Activated T-helper 2 cell treated with anti-CD3 and anti-CD28 coated beads, Interferon-gamma antibody, Interleukin-2, Interleukin-4, amounts not matched to agents 10 μg/mL and 5 μg/mL and 100 μg/mL, durations not matched to agents 14 hours and 24 hours and 36 hours (primary cell): Measurements from ENCODE around the gene TPM3. TPM values are rescaled to one million over a fixed set of nuclear protein-coding genes. Genes with fewer than 3 reads are reported as not detected.
"Not testable (repeated sequence)": the region's sequence is repeated elsewhere in the genome, so short reads cannot be mapped to it uniquely, and the experiment has no call there.

Experiments
- DNase-seq: peaks from one replicate; pipeline ENCODE4 v3.0.0; 2021; ENCODE audit warnings: low spot score
- H3K27ac Mint-ChIP-seq: one replicate; pipeline ENCODE4 v1.8.0; 2021; ENCODE audit warnings: mixed read lengths
- H3K27me3 Mint-ChIP-seq: one replicate; pipeline ENCODE4 v1.8.0; 2021; ENCODE audit warnings: low read depth, mixed read lengths
- H3K36me3 Mint-ChIP-seq: one replicate; pipeline ENCODE4 v1.8.0; 2021; ENCODE audit warnings: low read depth, mixed read lengths
- H3K4me1 Mint-ChIP-seq: one replicate; pipeline ENCODE4 v1.8.0; 2021; ENCODE audit warnings: low read depth, mixed read lengths
- H3K4me3 Mint-ChIP-seq: one replicate; pipeline ENCODE4 v1.8.0; 2021; ENCODE audit warnings: low read depth, mild to moderate bottlenecking, moderate library complexity, mixed read lengths
- H3K9me3 Mint-ChIP-seq: one replicate; pipeline ENCODE4 v1.8.0; 2021; ENCODE audit warnings: mixed read lengths
- intact Hi-C: fragments of 100-400 bp; cut with micrococcal nuclease; formaldehyde crosslinking; loops from one replicate; pipeline ENCODE4 v1.15.1; 2023
- total RNA-seq: library from RNA; stranded (reverse); gene quantifications from 2 replicates; pipeline ENCODE4 v1.2.3, GENCODE V29; 2022

The TPM3 gene
- total RNA-seq, 1 donor from 2014 or later: 759 TPM

GRCh38 chr1:154154053-154154452, 37.8 kb downstream of the TPM3 start:
- intact Hi-C loops: no loop called here
- peaks cover 36% of the 10 kb centered on the region for H3K4me1 Mint-ChIP-seq

GRCh38 chr1:154151311-154151710, 40.6 kb downstream of the TPM3 start:
- peaks cover 32% of the 10 kb centered on the region for H3K36me3 Mint-ChIP-seq
- no peak overlapping the region for H3K27ac Mint-ChIP-seq
- H3K9me3 Mint-ChIP-seq: no peaks in the 10 kb centered on the region
- H3K4me3 Mint-ChIP-seq: no peak overlapping the region
- no peak for DNase-seq
- peaks cover 18% of the 10 kb centered on the region for H3K4me1 Mint-ChIP-seq
- no peaks in the 10 kb centered on the region for H3K27me3 Mint-ChIP-seq
- intact Hi-C loops: no loop called here

More at GRCh38 chr1:154154053-154154452, 37.8 kb downstream of the TPM3 start:
- Mint-ChIP-seq H3K27me3 (no peaks in the 10 kb centered on the region), H3K4me3 (no peak overlapping the region), H3K27ac (no peak overlapping the region), H3K36me3 (peaks cover 59% of the 10 kb centered on the region), H3K9me3 (no peaks in the 10 kb centered on the region)
- no peak for DNase-seq

- DNase-seq: no peak
- no peak overlapping the region for H3K27ac Mint-ChIP-seq
Measured at GRCh38 chr1:154148807-154149206, 43.1 kb downstream of the TPM3 start.

GRCh38 chr1:154147505-154147904, 44.4 kb downstream of the TPM3 start:
- DNase-seq, H3K4me1 Mint-ChIP-seq, H3K4me3 Mint-ChIP-seq, H3K9me3 Mint-ChIP-seq, intact Hi-C loops, H3K27me3 Mint-ChIP-seq, H3K27ac Mint-ChIP-seq, H3K36me3 Mint-ChIP-seq: not testable (repeated sequence)

More at GRCh38 chr1:154148807-154149206, 43.1 kb downstream of the TPM3 start:
- intact Hi-C loops: no loop called here
- H3K4me3 Mint-ChIP-seq: no peak overlapping the region
- no peaks in the 10 kb centered on the region for H3K27me3 Mint-ChIP-seq
- H3K9me3 Mint-ChIP-seq: no peaks in the 10 kb centered on the region
- H3K36me3 Mint-ChIP-seq: peaks cover 9% of the 10 kb centered on the region
- H3K4me1 Mint-ChIP-seq: peaks cover 7% of the 10 kb centered on the region

GRCh38 chr1:154145986-154146385, 45.9 kb downstream of the TPM3 start:
- no peaks in the 10 kb centered on the region for H3K36me3 Mint-ChIP-seq
- DNase-seq: no peak
- intact Hi-C loops: no loop called here

GRCh38 chr1:154142358-154142757, 49.5 kb downstream of the TPM3 start:
- no peak overlapping the region for H3K27ac Mint-ChIP-seq
- no peaks in the 10 kb centered on the region for H3K27me3 Mint-ChIP-seq
- H3K4me1 Mint-ChIP-seq: peaks cover 7% of the 10 kb centered on the region
- H3K9me3 Mint-ChIP-seq: no peaks in the 10 kb centered on the region
- intact Hi-C loops: no loop called here
- no peak for DNase-seq
- H3K4me3 Mint-ChIP-seq: no peak overlapping the region
- H3K36me3 Mint-ChIP-seq: no peaks in the 10 kb centered on the region

More at GRCh38 chr1:154145986-154146385, 45.9 kb downstream of the TPM3 start:
- Mint-ChIP-seq H3K27me3 (no peaks in the 10 kb centered on the region), H3K9me3 (no peaks in the 10 kb centered on the region), H3K4me3 (no peak overlapping the region), H3K27ac (no peak overlapping the region), H3K4me1 (peaks cover 10% of the 10 kb centered on the region)

- no peak overlapping the region for H3K27ac Mint-ChIP-seq
- peaks cover 7% of the 10 kb centered on the region for H3K4me1 Mint-ChIP-seq
- no peaks in the 10 kb centered on the region for H3K27me3 Mint-ChIP-seq
- no peaks in the 10 kb centered on the region for H3K9me3 Mint-ChIP-seq
- intact Hi-C loops: no loop called here
- no peak for DNase-seq
- no peak overlapping the region for H3K4me3 Mint-ChIP-seq
- no peaks in the 10 kb centered on the region for H3K36me3 Mint-ChIP-seq
Measured at GRCh38 chr1:154141240-154141639, 50.7 kb downstream of the TPM3 start.

GRCh38 chr1:154137888-154138287, 54.0 kb downstream of the TPM3 start:
- no peak for DNase-seq
- H3K27ac Mint-ChIP-seq: no peak overlapping the region
- intact Hi-C loops: no loop called here
- H3K36me3 Mint-ChIP-seq: no peaks in the 10 kb centered on the region
- H3K4me1 Mint-ChIP-seq: peaks cover 7% of the 10 kb centered on the region
- H3K27me3 Mint-ChIP-seq: no peaks in the 10 kb centered on the region
- no peaks in the 10 kb centered on the region for H3K9me3 Mint-ChIP-seq
- no peak overlapping the region for H3K4me3 Mint-ChIP-seq

- H3K27me3 Mint-ChIP-seq: no peaks in the 10 kb centered on the region
- peaks cover 11% of the 10 kb centered on the region for H3K4me1 Mint-ChIP-seq
- H3K4me3 Mint-ChIP-seq: no peak overlapping the region
- no peak for DNase-seq
- H3K27ac Mint-ChIP-seq: no peak overlapping the region
- intact Hi-C loops: no loop called here
- no peaks in the 10 kb centered on the region for H3K36me3 Mint-ChIP-seq
- H3K9me3 Mint-ChIP-seq: no peaks in the 10 kb centered on the region
Measured at GRCh38 chr1:154133256-154133655, 58.6 kb downstream of the TPM3 start.

GRCh38 chr1:154129391-154129970, 62.4 kb downstream of the TPM3 start:
- Mint-ChIP-seq H3K27ac (no peak overlapping the region), H3K4me3 (no peak overlapping the region), H3K36me3 (no peaks in the 10 kb centered on the region), H3K27me3 (no peaks in the 10 kb centered on the region), H3K4me1 (peaks cover 10% of the 10 kb centered on the region), H3K9me3 (no peaks in the 10 kb centered on the region)
- no peak for DNase-seq
- intact Hi-C loops: no loop called here

GRCh38 chr1:154123205-154123604, 68.7 kb downstream of the TPM3 start:
- H3K36me3 Mint-ChIP-seq, H3K4me1 Mint-ChIP-seq, H3K9me3 Mint-ChIP-seq, H3K27ac Mint-ChIP-seq, intact Hi-C loops, H3K4me3 Mint-ChIP-seq, H3K27me3 Mint-ChIP-seq, DNase-seq: not testable (repeated sequence)

GRCh38 chr1:154117642-154118041, 74.3 kb downstream of the TPM3 start:
- Mint-ChIP-seq H3K27ac (no peak overlapping the region), H3K36me3 (no peaks in the 10 kb centered on the region), H3K9me3 (no peaks in the 10 kb centered on the region), H3K4me1 (peaks cover 9% of the 10 kb centered on the region), H3K4me3 (no peak overlapping the region), H3K27me3 (peaks cover 10% of the 10 kb centered on the region)
- intact Hi-C loops: no loop called here
- no peak for DNase-seq

GRCh38 chr1:154115180-154115579, 76.7 kb downstream of the TPM3 start:
- no peak for DNase-seq
- H3K27ac Mint-ChIP-seq: no peak overlapping the region
- intact Hi-C loops: no loop called here
- H3K36me3 Mint-ChIP-seq: no peaks in the 10 kb centered on the region
- H3K27me3 Mint-ChIP-seq: peaks cover 9% of the 10 kb centered on the region
- H3K4me1 Mint-ChIP-seq: peaks cover 9% of the 10 kb centered on the region
- H3K9me3 Mint-ChIP-seq: no peaks in the 10 kb centered on the region
- H3K4me3 Mint-ChIP-seq: no peak overlapping the region
